GM23338 (cell line): ENCODE data around the gene GPC6. TPM values are rescaled to one million over a fixed set of nuclear protein-coding genes. Genes with fewer than 3 reads are reported as not detected.

Experiments
- ATAC-seq: fragments of 200-7000 bp; cut with Tn5 transposase; 3 replicates; pipeline ENCODE4 v1.9.1; 2020
- DNase-seq: peaks from one replicate; pipeline ENCODE4 v3.0.0-alpha.2; 2015; ENCODE audit warnings: low spot score
- H2AFZ ChIP-seq: fragments of 200-600 bp; sonication (generic); 2 replicates; pipeline ENCODE4 v1.8.0; 2016; ENCODE audit warnings: antibody characterized with exemption, mild to moderate bottlenecking, moderate library complexity
- H3F3A ChIP-seq: fragments of 200-600 bp; sonication (generic); replicated peaks from 2 replicates; pipeline ENCODE4 v1.8.0; 2017; ENCODE audit warnings: antibody characterized with exemption, mixed run types, low read depth
- H3K27ac ChIP-seq: fragments of 200-600 bp; sonication (generic); 2 replicates; pipeline ENCODE4 v1.6.1; 2016; ENCODE audit warnings: low read depth
- H3K27me3 ChIP-seq: fragments of 200-600 bp; sonication (generic); 2 replicates; pipeline ENCODE4 v1.8.0; 2016; ENCODE audit warnings: mild to moderate bottlenecking, mixed run types, moderate library complexity; ENCODE audit not compliant: insufficient read depth
- H3K36me3 ChIP-seq: fragments of 200-600 bp; sonication (generic); 2 replicates; pipeline ENCODE4 v1.8.0; 2016; ENCODE audit warnings: mild to moderate bottlenecking; ENCODE audit not compliant: insufficient read depth
- H3K4me1 ChIP-seq: fragments of 200-600 bp; sonication (generic); 2 replicates; pipeline ENCODE4 v1.8.0; 2016; ENCODE audit warnings: mild to moderate bottlenecking, moderate library complexity; ENCODE audit not compliant: insufficient read depth
- H3K4me2 ChIP-seq: fragments of 200-600 bp; sonication (generic); 2 replicates; pipeline ENCODE4 v1.7.1; 2017; ENCODE audit warnings: mixed run types
- H3K4me3 ChIP-seq: fragments of 200-600 bp; sonication (generic); 2 replicates; pipeline ENCODE4 v1.6.1; 2016; ENCODE audit warnings: mixed run types
- H3K79me2 ChIP-seq: fragments of 200-600 bp; sonication (generic); replicated peaks from 2 replicates; pipeline ENCODE4 v1.8.0; 2017; ENCODE audit warnings: mild to moderate bottlenecking; ENCODE audit not compliant: insufficient read depth
- H3K9me2 ChIP-seq: fragments of 200-600 bp; sonication (generic); 2 replicates; pipeline ENCODE4 v1.8.0; 2017; ENCODE audit not compliant: insufficient read depth
- H4K20me1 ChIP-seq: fragments of 200-600 bp; sonication (generic); replicated peaks from 2 replicates; pipeline ENCODE4 v1.8.0; 2017; ENCODE audit warnings: mild to moderate bottlenecking; ENCODE audit not compliant: insufficient read depth
- H3K27ac Mint-ChIP-seq: 2 replicates; pipeline ENCODE4 v1.8.0; 2020; ENCODE audit warnings: inconsistent platforms, mild to moderate bottlenecking, moderate library complexity, mixed read lengths
- H3K27me3 Mint-ChIP-seq: 3 replicates; pipeline ENCODE4 v1.8.0; 2022; ENCODE audit warnings: low read depth, mild to moderate bottlenecking, moderate library complexity, mixed read lengths, inconsistent platforms; ENCODE audit not compliant: insufficient read depth, poor library complexity
- H3K36me3 Mint-ChIP-seq: 3 replicates; pipeline ENCODE4 v1.8.0; 2021; ENCODE audit warnings: low read depth, mild to moderate bottlenecking, inconsistent platforms, moderate library complexity, mixed read lengths
- H3K4me1 Mint-ChIP-seq: 3 replicates; pipeline ENCODE4 v1.8.0; 2020; ENCODE audit warnings: mild to moderate bottlenecking, inconsistent platforms, mixed read lengths
- H3K4me3 Mint-ChIP-seq: 3 replicates; pipeline ENCODE4 v1.8.0; 2021; ENCODE audit warnings: moderate library complexity, mild to moderate bottlenecking, inconsistent platforms, mixed read lengths
- H3K9me3 Mint-ChIP-seq: 3 replicates; pipeline ENCODE4 v1.8.0; 2020; ENCODE audit warnings: moderate library complexity, mild to moderate bottlenecking, inconsistent platforms, mixed read lengths
- CREB1 ChIP-seq: fragments of 250-450 bp; sonication (Bioruptor Pico); IDR thresholded peaks from 2 replicates; pipeline ENCODE4 v1.5.0; 2020; ENCODE audit warnings: low read depth, mild to moderate bottlenecking, moderate library complexity
- ETS1 ChIP-seq: IDR thresholded peaks from 2 replicates; pipeline ENCODE4 v1.6.1; 2016; ENCODE audit warnings: antibody characterized with exemption
- EZH2 ChIP-seq: fragments of 200-600 bp; sonication (generic); IDR thresholded peaks from one replicate; pipeline ENCODE4 v1.8.0; 2017; ENCODE audit warnings: antibody characterized with exemption, mild to moderate bottlenecking, low read depth; ENCODE audit not compliant: unreplicated experiment
- EZH2phosphoT487 ChIP-seq: fragments of 200-600 bp; sonication (generic); IDR thresholded peaks from one replicate; pipeline ENCODE4 v1.8.1; 2018; ENCODE audit warnings: antibody characterized with exemption; ENCODE audit not compliant: unreplicated experiment
- JUNB ChIP-seq: IDR thresholded peaks from one replicate; pipeline ENCODE4 v1.6.1; 2016; ENCODE audit warnings: antibody characterized with exemption; ENCODE audit not compliant: unreplicated experiment
- NANOG ChIP-seq: IDR thresholded peaks from 2 replicates; pipeline ENCODE4 v1.6.1; 2016; ENCODE audit warnings: antibody characterized with exemption, borderline replicate concordance
- POLR2AphosphoS5 ChIP-seq: IDR thresholded peaks from 2 replicates; pipeline ENCODE4 v1.6.1; 2016; ENCODE audit warnings: antibody characterized with exemption, low read depth
- STAT1 ChIP-seq: IDR thresholded peaks from one replicate; pipeline ENCODE4 v1.6.1; 2016; ENCODE audit warnings: antibody characterized with exemption; ENCODE audit not compliant: unreplicated experiment
- ZNF114 ChIP-seq: fragments of 250-450 bp; sonication (Bioruptor Pico); IDR thresholded peaks from 2 replicates; pipeline ENCODE4 v1.5.0; 2020; ENCODE audit warnings: mild to moderate bottlenecking, moderate library complexity
- ZNF331 ChIP-seq: fragments of 250-450 bp; sonication (Bioruptor Pico); IDR thresholded peaks from 2 replicates; pipeline ENCODE4 v1.5.0; 2020; ENCODE audit warnings: low read depth, mild to moderate bottlenecking, moderate library complexity
- polyA plus RNA-seq: library from polyadenylated mRNA; unstranded; fragments of >200 nt; fragmentation: Nextera tagmentation; extraction: Ambion mirVana; gene quantifications from 2 replicates; pipeline ENCODE4 v1.2.1, GENCODE V29; 2016
- total RNA-seq: library from RNA; depleted of rRNA; stranded (reverse); fragments of >200 nt; shearing (Covaris generic); gene quantifications from 2 replicates; pipeline ENCODE4 v1.2.3, GENCODE V29; 2014
- TF ChIP-seq, protein P1 (sequence below), 2 experiments: fragments of 200-600 bp in 1 of 2; sonication (generic) in 1 of 2; conservative IDR thresholded peaks; 2 replicates each; pipeline versions ENCODE4 v1.5.1 to v1.6.1; 2016 to 2017; ENCODE audit warnings: antibody characterized with exemption in 2 of 2, low read depth in 2 of 2, mild to moderate bottlenecking in 2 of 2, moderate library complexity in 1 of 2
- TF ChIP-seq, protein P2 (sequence below): fragments of 250-450 bp; sonication (Bioruptor Pico); IDR thresholded peaks from 2 replicates; pipeline ENCODE4 v1.5.0; 2020; ENCODE audit warnings: mild to moderate bottlenecking, moderate library complexity
- TF ChIP-seq, protein P3 (sequence below): IDR thresholded peaks from one replicate; pipeline ENCODE4 v1.6.1; 2018; ENCODE audit warnings: antibody characterized with exemption; ENCODE audit not compliant: unreplicated experiment

The GPC6 gene
- total and polyA plus RNA-seq, 2 experiments from 2014 or later = 6.4 to 28.6 TPM

DNA sequence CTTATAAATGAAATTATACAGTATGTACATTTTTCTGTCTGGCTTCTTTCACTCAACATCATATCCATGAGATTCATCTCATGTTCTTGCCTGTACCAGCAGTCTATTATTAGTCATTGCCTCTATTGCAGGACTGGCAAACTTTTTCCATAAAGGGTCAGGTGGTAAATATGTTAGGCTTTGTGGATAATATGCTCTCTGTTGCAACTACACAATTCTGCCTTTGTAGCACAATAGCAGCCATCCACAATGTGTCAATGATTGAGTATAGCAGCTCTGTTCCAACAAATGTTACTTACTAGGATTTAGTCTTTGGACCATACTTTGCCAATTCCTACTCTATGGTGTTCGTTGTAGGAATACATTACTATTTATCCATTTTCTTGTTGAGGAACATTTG is 948.5 kb downstream of the GPC6 start:
- no peak overlapping the region for H3K4me2 ChIP-seq
- DNase-seq (no peak), ATAC-seq (no peak)
- H2AFZ ChIP-seq = no peak overlapping the region
- no peaks in the 10 kb centered on the region for H3K9me2 ChIP-seq
- peaks cover 20% of the 10 kb centered on the region; the same call in 1 of the 2 replicates for H3K4me1 ChIP-seq
- no peaks in the 10 kb centered on the region for H3K36me3 ChIP-seq
- H3K4me3 Mint-ChIP-seq = no peak overlapping the region
- H3K4me1 Mint-ChIP-seq = peaks cover 31% of the 10 kb centered on the region
- H3F3A ChIP-seq = no peaks in the 10 kb centered on the region
- H3K27me3 ChIP-seq = no peaks in the 10 kb centered on the region
- no peaks in the 10 kb centered on the region for H3K79me2 ChIP-seq
- H3K27me3 Mint-ChIP-seq = no peaks in the 10 kb centered on the region
- H3K27ac ChIP-seq = no peak overlapping the region
- H3K36me3 Mint-ChIP-seq = no peaks in the 10 kb centered on the region
- TF ChIP-seq EZH2 = no peak
- TF ChIP-seq JUNB = no peak
- no peak for TF ChIP-seq NANOG
- TF ChIP-seq, protein P1, sequence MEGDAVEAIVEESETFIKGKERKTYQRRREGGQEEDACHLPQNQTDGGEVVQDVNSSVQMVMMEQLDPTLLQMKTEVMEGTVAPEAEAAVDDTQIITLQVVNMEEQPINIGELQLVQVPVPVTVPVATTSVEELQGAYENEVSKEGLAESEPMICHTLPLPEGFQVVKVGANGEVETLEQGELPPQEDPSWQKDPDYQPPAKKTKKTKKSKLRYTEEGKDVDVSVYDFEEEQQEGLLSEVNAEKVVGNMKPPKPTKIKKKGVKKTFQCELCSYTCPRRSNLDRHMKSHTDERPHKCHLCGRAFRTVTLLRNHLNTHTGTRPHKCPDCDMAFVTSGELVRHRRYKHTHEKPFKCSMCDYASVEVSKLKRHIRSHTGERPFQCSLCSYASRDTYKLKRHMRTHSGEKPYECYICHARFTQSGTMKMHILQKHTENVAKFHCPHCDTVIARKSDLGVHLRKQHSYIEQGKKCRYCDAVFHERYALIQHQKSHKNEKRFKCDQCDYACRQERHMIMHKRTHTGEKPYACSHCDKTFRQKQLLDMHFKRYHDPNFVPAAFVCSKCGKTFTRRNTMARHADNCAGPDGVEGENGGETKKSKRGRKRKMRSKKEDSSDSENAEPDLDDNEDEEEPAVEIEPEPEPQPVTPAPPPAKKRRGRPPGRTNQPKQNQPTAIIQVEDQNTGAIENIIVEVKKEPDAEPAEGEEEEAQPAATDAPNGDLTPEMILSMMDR (conservative IDR thresholded peaks at IDR 0.05; ENCODE audit: low read depth in 2 of 2) = no peak
- no peak for TF ChIP-seq CREB1
- TF ChIP-seq ETS1 = no peak
- no peak for TF ChIP-seq EZH2phosphoT487
- no peak for TF ChIP-seq POLR2AphosphoS5
- TF ChIP-seq ZNF331 = no peak
- no peak for TF ChIP-seq STAT1
- no peak for TF ChIP-seq ZNF114 (CRISPR knock-in tag)
- TF ChIP-seq, protein P2, sequence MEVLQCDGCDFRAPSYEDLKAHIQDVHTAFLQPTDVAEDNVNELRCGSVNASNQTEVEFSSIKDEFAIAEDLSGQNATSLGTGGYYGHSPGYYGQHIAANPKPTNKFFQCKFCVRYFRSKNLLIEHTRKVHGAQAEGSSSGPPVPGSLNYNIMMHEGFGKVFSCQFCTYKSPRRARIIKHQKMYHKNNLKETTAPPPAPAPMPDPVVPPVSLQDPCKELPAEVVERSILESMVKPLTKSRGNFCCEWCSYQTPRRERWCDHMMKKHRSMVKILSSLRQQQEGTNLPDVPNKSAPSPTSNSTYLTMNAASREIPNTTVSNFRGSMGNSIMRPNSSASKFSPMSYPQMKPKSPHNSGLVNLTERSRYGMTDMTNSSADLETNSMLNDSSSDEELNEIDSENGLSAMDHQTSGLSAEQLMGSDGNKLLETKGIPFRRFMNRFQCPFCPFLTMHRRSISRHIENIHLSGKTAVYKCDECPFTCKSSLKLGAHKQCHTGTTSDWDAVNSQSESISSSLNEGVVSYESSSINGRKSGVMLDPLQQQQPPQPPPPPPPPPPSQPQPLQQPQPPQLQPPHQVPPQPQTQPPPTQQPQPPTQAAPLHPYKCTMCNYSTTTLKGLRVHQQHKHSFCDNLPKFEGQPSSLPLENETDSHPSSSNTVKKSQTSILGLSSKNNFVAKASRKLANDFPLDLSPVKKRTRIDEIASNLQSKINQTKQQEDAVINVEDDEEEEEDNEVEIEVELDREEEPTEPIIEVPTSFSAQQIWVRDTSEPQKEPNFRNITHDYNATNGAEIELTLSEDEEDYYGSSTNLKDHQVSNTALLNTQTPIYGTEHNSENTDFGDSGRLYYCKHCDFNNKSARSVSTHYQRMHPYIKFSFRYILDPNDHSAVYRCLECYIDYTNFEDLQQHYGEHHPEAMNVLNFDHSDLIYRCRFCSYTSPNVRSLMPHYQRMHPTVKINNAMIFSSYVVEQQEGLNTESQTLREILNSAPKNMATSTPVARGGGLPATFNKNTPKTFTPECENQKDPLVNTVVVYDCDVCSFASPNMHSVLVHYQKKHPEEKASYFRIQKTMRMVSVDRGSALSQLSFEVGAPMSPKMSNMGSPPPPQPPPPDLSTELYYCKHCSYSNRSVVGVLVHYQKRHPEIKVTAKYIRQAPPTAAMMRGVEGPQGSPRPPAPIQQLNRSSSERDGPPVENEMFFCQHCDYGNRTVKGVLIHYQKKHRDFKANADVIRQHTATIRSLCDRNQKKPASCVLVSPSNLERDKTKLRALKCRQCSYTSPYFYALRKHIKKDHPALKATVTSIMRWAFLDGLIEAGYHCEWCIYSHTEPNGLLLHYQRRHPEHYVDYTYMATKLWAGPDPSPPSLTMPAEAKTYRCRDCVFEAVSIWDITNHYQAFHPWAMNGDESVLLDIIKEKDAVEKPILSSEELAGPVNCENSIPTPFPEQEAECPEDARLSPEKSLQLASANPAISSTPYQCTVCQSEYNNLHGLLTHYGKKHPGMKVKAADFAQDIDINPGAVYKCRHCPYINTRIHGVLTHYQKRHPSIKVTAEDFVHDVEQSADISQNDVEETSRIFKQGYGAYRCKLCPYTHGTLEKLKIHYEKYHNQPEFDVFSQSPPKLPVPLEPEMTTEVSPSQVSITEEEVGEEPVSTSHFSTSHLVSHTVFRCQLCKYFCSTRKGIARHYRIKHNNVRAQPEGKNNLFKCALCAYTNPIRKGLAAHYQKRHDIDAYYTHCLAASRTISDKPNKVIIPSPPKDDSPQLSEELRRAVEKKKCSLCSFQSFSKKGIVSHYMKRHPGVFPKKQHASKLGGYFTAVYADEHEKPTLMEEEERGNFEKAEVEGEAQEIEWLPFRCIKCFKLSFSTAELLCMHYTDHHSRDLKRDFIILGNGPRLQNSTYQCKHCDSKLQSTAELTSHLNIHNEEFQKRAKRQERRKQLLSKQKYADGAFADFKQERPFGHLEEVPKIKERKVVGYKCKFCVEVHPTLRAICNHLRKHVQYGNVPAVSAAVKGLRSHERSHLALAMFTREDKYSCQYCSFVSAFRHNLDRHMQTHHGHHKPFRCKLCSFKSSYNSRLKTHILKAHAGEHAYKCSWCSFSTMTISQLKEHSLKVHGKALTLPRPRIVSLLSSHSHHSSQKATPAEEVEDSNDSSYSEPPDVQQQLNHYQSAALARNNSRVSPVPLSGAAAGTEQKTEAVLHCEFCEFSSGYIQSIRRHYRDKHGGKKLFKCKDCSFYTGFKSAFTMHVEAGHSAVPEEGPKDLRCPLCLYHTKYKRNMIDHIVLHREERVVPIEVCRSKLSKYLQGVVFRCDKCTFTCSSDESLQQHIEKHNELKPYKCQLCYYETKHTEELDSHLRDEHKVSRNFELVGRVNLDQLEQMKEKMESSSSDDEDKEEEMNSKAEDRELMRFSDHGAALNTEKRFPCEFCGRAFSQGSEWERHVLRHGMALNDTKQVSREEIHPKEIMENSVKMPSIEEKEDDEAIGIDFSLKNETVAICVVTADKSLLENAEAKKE (CRISPR knock-in tag) = no peak
- TF ChIP-seq, protein P3, sequence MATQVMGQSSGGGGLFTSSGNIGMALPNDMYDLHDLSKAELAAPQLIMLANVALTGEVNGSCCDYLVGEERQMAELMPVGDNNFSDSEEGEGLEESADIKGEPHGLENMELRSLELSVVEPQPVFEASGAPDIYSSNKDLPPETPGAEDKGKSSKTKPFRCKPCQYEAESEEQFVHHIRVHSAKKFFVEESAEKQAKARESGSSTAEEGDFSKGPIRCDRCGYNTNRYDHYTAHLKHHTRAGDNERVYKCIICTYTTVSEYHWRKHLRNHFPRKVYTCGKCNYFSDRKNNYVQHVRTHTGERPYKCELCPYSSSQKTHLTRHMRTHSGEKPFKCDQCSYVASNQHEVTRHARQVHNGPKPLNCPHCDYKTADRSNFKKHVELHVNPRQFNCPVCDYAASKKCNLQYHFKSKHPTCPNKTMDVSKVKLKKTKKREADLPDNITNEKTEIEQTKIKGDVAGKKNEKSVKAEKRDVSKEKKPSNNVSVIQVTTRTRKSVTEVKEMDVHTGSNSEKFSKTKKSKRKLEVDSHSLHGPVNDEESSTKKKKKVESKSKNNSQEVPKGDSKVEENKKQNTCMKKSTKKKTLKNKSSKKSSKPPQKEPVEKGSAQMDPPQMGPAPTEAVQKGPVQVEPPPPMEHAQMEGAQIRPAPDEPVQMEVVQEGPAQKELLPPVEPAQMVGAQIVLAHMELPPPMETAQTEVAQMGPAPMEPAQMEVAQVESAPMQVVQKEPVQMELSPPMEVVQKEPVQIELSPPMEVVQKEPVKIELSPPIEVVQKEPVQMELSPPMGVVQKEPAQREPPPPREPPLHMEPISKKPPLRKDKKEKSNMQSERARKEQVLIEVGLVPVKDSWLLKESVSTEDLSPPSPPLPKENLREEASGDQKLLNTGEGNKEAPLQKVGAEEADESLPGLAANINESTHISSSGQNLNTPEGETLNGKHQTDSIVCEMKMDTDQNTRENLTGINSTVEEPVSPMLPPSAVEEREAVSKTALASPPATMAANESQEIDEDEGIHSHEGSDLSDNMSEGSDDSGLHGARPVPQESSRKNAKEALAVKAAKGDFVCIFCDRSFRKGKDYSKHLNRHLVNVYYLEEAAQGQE = no peak
- no peak overlapping the region for H3K4me3 ChIP-seq
- no peaks in the 10 kb centered on the region for H4K20me1 ChIP-seq
- H3K27ac Mint-ChIP-seq = no peak overlapping the region
- H3K9me3 Mint-ChIP-seq = no peaks in the 10 kb centered on the region
